PC-3 (cell line): ENCODE data around the gene USP27X.

Experiments used
- EZH2 ChIP-seq: fragments of 300-600 bp; sonication (generic); IDR thresholded peaks from one replicate; pipeline ENCODE4 v1.6.1; 2017; ENCODE audit warnings: antibody characterized with exemption, mild to moderate bottlenecking, low read length; ENCODE audit not compliant: unreplicated experiment
- EZH2phosphoT487 ChIP-seq: fragments of 300-600 bp; sonication (generic); IDR thresholded peaks from 2 replicates; pipeline ENCODE4 v1.6.1; 2018; ENCODE audit warnings: mild to moderate bottlenecking, antibody characterized with exemption, low read length, borderline replicate concordance
- TF ChIP-seq, protein P1 (sequence below): fragments of 300-600 bp; sonication (generic); conservative IDR thresholded peaks from 2 replicates; pipeline ENCODE4 v1.5.1; 2017; ENCODE audit warnings: antibody characterized with exemption, low read depth, mild to moderate bottlenecking, low read length

DNA sequence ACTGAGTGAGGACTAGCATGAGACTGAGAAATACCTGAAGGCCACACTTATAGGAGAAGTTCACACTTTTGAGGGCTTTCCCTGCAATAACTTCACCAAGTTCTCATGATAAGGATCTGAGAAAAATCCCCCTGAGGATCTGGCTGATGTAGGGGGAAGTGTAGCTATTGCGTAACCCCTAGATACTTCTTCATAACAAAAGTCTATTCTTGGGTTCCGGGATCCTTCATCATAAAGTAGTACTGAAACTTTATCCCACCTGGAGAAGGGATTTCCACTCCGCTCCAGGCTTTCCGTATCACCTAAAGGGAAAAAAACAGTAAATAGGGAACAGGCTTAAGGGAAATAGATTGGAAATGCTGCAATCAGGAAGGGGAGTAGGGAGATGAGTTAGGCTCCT lies 13.3 kb downstream of the USP27X start:
- TF ChIP-seq, protein P1, sequence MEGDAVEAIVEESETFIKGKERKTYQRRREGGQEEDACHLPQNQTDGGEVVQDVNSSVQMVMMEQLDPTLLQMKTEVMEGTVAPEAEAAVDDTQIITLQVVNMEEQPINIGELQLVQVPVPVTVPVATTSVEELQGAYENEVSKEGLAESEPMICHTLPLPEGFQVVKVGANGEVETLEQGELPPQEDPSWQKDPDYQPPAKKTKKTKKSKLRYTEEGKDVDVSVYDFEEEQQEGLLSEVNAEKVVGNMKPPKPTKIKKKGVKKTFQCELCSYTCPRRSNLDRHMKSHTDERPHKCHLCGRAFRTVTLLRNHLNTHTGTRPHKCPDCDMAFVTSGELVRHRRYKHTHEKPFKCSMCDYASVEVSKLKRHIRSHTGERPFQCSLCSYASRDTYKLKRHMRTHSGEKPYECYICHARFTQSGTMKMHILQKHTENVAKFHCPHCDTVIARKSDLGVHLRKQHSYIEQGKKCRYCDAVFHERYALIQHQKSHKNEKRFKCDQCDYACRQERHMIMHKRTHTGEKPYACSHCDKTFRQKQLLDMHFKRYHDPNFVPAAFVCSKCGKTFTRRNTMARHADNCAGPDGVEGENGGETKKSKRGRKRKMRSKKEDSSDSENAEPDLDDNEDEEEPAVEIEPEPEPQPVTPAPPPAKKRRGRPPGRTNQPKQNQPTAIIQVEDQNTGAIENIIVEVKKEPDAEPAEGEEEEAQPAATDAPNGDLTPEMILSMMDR = no peak
- TF ChIP-seq EZH2 (no peak), EZH2phosphoT487 (no peak)
